MG63 (cell line): ENCODE results near the gene TRANK1. TPM values are rescaled to one million over a fixed set of nuclear protein-coding genes. Genes with fewer than 3 reads are reported as not detected.
"Not testable (repeated sequence)": the region's sequence is repeated elsewhere in the genome, so short reads cannot be mapped to it uniquely, and the experiment has no call there.

Source experiments
- DNase-seq: peaks from one replicate; pipeline ENCODE4 v3.0.0-alpha.2; 2020
- H3K27me3 ChIP-seq: fragments of 250-450 bp; sonication (Bioruptor Pico); 2 replicates; pipeline ENCODE4 v1.5.1; 2020; ENCODE audit warnings: mild to moderate bottlenecking, moderate library complexity
- H3K36me3 ChIP-seq: fragments of 250-450 bp; sonication (Bioruptor Pico); 2 replicates; pipeline ENCODE4 v1.5.1; 2020; ENCODE audit warnings: mild to moderate bottlenecking, moderate library complexity
- H3K4me3 ChIP-seq: fragments of 250-450 bp; sonication (Bioruptor Pico); 2 replicates; pipeline ENCODE4 v1.5.1; 2020; ENCODE audit warnings: mild to moderate bottlenecking, moderate library complexity
- H3K9me3 ChIP-seq: fragments of 250-450 bp; sonication (Bioruptor Pico); 2 replicates; pipeline ENCODE4 v1.5.1; 2020; ENCODE audit warnings: mild to moderate bottlenecking, moderate library complexity
- total RNA-seq: library from RNA; depleted of rRNA; stranded (reverse); fragments of >200 nt; shearing (Covaris generic); gene quantifications from 2 replicates; pipeline ENCODE4 v1.2.3, GENCODE V29; 2014; ENCODE audit warnings: low replicate concordance

TRANK1 gene
- total RNA-seq, 1 experiment from 2014 or later = 3.8 TPM

DNA sequence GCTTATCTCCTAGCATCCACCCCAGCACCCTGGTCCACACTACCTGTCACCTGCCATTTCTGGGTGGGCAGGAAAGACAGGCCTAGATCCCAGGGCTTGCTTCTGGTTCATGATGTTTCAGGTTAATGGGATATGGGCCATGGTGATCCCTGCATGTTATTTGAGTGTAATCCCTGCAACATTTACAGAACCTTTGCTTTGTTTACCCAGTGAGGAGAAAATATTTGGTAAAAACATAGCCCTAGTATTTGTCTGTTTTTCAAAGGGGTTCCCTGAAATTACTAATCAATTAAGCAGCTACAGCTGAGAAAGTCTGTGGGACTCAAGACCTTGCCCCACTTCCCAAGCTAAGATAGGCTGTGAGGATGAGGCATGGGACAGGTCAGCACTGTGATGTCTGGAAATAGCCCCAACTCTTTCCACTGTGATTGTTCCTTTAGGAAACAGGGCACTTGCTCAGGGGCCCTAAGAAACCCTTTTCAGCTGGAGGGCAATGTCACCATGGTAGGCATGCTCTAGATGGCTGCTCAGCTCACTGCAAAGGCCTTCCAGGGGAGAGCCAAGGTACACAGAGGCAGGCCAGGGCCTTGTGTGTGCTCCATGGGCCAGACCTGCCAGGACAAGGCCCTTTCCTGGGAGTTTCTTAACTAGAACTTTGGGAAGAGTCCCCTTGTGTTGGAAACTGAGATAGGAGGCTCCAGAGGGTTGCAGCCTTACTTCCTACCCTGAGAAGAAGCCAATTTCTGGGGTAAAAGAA, 11.1 kb downstream of the TRANK1 start:
- no peak overlapping the region for H3K4me3 ChIP-seq
- H3K36me3 ChIP-seq = no peaks in the 10 kb centered on the region
- no peaks in the 10 kb centered on the region for H3K9me3 ChIP-seq
- no peaks in the 10 kb centered on the region for H3K27me3 ChIP-seq
- no peak for DNase-seq

- H3K9me3 ChIP-seq, H3K27me3 ChIP-seq, H3K4me3 ChIP-seq, H3K36me3 ChIP-seq, DNase-seq: not testable (repeated sequence)
These were observed 13.4 kb downstream of the TRANK1 start for GRCh38 chr3:36931424-36931823.

DNA sequence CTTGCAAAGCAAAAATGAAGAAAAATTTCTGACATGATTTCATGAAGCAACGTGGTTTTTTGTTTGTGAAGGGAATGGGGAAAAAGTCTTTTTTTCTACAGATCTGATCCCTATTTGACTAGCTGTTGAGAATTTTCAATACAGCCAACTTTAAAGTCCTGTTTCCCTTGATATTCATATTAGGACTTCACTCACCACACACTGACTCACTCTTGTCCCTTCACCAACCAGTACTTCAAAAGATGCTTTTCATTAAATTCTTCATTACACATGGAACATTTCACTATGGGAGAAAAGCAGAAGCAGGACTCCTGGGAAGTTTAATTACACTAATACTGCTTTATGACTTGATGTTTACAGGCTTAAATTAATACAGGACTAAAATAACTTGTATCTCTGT, 16.6 kb downstream of the TRANK1 start:
- no peak for DNase-seq
- Histone ChIP-seq H3K9me3 (no peaks in the 10 kb centered on the region), H3K27me3 (no peaks in the 10 kb centered on the region), H3K36me3 (no peaks in the 10 kb centered on the region), H3K4me3 (no peak overlapping the region)

DNA sequence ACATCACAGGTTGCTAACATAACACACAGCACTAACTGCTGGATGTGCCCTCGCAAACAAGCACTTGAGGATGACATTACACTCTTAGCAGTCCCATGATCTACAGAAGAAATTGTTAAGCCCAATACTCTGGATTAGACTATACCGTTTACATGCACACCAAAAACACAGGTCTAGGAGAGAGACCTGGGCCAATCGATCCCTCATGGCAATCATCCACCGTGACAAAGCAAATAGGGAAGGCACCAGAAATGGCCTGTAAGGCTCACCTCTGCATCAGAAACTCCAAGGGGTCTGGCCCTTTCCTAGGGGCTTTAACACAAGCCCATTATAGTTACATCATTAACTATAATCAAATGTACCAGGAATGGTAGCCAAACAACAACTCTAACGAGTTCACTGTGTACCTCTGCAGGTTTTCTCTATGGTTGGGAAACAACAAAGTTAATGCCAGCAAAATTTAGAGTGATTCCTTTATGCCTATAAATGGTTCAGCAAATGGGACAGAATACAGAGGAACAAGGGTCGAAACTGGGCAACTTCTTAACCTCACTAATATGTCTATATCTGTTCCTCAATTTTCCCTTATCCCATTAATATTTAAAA, 18.5 kb downstream of the TRANK1 start:
- no peaks in the 10 kb centered on the region for H3K9me3 ChIP-seq
- H3K36me3 ChIP-seq = no peaks in the 10 kb centered on the region
- no peak for DNase-seq
- H3K27me3 ChIP-seq = no peaks in the 10 kb centered on the region
- H3K4me3 ChIP-seq = no peak overlapping the region

- no peak for DNase-seq
- no peaks in the 10 kb centered on the region for H3K9me3 ChIP-seq
- H3K27me3 ChIP-seq = no peaks in the 10 kb centered on the region
- H3K4me3 ChIP-seq = no peak overlapping the region
- H3K36me3 ChIP-seq = no peaks in the 10 kb centered on the region
These were observed 19.9 kb downstream of the TRANK1 start for GRCh38 chr3:36924744-36925521.

DNA sequence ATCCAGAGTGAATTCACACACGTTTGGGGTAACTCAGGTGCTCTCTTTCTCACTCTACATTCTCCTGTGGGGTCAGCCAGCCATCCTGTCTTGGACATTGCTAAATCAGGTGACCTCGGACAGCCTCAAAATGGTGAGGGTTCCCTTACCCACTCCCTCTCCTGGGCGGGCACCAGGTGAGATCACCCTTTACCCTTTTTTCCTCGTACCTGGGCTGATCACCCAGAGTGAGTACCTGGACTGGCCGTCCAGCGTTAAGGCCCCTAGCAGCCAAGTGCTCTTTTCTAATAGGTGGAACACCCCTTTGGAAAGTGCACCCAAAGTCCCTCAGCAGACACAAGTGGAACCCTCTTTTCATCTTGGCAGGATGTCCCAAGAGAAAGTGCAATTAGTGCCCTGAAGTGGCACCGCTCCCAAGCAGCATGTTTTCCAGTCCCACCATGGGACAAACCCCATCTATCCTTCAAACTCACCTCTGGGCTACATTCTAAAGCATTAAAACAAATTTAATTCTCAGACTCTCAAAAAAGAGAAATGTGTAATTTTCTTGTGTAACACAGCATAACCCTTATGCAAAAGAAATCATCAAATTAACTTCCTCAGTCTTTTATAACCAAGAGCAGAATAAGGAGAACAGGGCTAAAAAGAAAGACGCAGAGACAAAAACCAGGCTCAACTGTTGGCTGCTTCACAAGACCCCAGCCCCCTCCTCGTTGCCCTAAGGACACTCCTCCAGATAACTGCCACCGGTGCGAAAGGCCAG, 20.7 kb downstream of the TRANK1 start:
- DNase-seq = no peak
- Histone ChIP-seq H3K27me3 (no peaks in the 10 kb centered on the region), H3K9me3 (no peaks in the 10 kb centered on the region)

DNA sequence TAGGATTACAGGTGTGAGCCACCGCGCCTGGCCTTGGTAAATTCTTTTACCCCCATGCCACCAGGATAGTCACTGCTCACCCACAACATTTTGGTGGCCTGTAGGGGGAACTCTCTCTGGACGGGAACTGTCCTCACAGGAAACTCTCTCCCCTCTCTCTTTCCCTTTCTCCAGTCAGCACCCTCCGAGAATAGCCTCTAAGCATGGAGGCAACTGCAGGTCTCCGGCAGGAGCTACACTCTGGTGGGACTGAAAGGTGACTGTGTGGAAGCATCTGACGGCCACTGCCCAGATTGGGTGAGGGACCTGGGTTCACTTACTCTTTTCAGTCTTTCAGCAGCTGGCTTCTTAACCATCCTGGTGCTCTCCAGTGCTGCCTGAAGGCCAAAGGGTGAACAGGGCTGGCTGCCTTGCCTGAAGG, 21.3 kb downstream of the TRANK1 start:
- Histone ChIP-seq H3K36me3 (no peaks in the 10 kb centered on the region), H3K9me3 (no peaks in the 10 kb centered on the region), H3K27me3 (no peaks in the 10 kb centered on the region), H3K4me3 (no peak overlapping the region)
- DNase-seq = no peak

More for the DNA sequence above, 20.7 kb downstream of the TRANK1 start:
- Histone ChIP-seq H3K4me3 (no peak overlapping the region), H3K36me3 (no peaks in the 10 kb centered on the region)

GRCh38 chr3:36920884-36921567, 23.8 kb downstream of the TRANK1 start:
- Histone ChIP-seq H3K4me3 (no peak overlapping the region), H3K27me3 (no peaks in the 10 kb centered on the region), H3K9me3 (no peaks in the 10 kb centered on the region), H3K36me3 (no peaks in the 10 kb centered on the region)
- no peak for DNase-seq

GRCh38 chr3:36919439-36920160, 25.3 kb downstream of the TRANK1 start:
- Histone ChIP-seq H3K4me3 (no peak overlapping the region), H3K36me3 (no peaks in the 10 kb centered on the region), H3K27me3 (no peaks in the 10 kb centered on the region), H3K9me3 (no peaks in the 10 kb centered on the region)
- no peak for DNase-seq

GRCh38 chr3:36918050-36918449, 26.8 kb downstream of the TRANK1 start:
- DNase-seq = no peak
- Histone ChIP-seq H3K36me3 (no peaks in the 10 kb centered on the region), H3K9me3 (no peaks in the 10 kb centered on the region), H3K4me3 (no peak overlapping the region), H3K27me3 (no peaks in the 10 kb centered on the region)

- H3K36me3 ChIP-seq = no peaks in the 10 kb centered on the region
- H3K27me3 ChIP-seq = no peaks in the 10 kb centered on the region
- no peak for DNase-seq
- H3K4me3 ChIP-seq = no peak overlapping the region
- no peaks in the 10 kb centered on the region for H3K9me3 ChIP-seq
These were observed 32.7 kb downstream of the TRANK1 start for GRCh38 chr3:36911990-36912804.

GRCh38 chr3:36909666-36910065, 35.2 kb downstream of the TRANK1 start:
- Histone ChIP-seq H3K4me3 (no peak overlapping the region), H3K9me3 (no peaks in the 10 kb centered on the region), H3K27me3 (no peaks in the 10 kb centered on the region), H3K36me3 (no peaks in the 10 kb centered on the region)
- no peak for DNase-seq

GRCh38 chr3:36909181-36909580, 35.7 kb downstream of the TRANK1 start:
- no peak overlapping the region for H3K4me3 ChIP-seq
- DNase-seq = no peak

DNA sequence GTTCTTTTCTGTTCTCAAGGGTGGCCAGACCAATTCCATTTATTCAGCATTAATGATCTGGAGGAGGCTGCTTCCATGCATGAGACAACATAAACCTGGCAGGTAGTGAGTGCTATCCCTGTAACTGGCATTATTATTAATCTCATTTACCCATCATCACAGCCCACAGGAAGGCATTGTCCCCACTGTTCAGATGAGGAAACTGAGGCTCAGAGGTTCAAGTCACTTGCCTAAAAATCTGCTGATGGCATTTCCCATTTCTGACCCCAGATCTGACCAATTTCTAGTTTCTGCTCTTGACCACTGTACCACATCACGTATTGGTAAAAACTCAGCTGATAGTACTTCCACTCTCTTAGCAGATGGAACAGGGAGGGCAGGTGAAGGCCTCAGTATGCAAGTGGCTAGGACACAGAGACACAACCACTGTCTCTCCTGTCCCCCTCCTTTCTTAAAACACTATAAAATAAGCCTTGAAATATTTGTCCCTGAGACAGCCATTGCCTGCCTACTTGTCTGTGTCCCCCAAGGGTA, 36.1 kb downstream of the TRANK1 start:
- DNase-seq = no peak
- Histone ChIP-seq H3K27me3 (no peaks in the 10 kb centered on the region), H3K9me3 (no peaks in the 10 kb centered on the region), H3K36me3 (no peaks in the 10 kb centered on the region), H3K4me3 (peak overlapping the region; percentile 61)

More at GRCh38 chr3:36909181-36909580, 35.7 kb downstream of the TRANK1 start:
- no peaks in the 10 kb centered on the region for H3K36me3 ChIP-seq
- H3K9me3 ChIP-seq = no peaks in the 10 kb centered on the region
- H3K27me3 ChIP-seq = no peaks in the 10 kb centered on the region
